Stimulated activated naive B cell treated with anti-CD40 and anti-IgM and Interleukin-4, amounts not matched to agents 10 μg/mL and 1 μg/mL and 100 μg/mL, for 72 hours (primary cell): ENCODE measurements around the gene TAP1.
"Not testable (repeated sequence)": the region's sequence is repeated elsewhere in the genome, so short reads cannot be mapped to it uniquely, and the experiment has no call there.

ENCODE experiments used
- ATAC-seq, 2 donors: fragments of 150-1000 bp; cut with Tn5 transposase; replicated peaks; 2 replicates each; pipeline ENCODE4 v1.10.0; 2021; ENCODE audit warnings: moderate library complexity in 1 of 2
- DNase-seq: peaks from one replicate; pipeline ENCODE4 v3.0.0; 2021
- H3K27ac Mint-ChIP-seq: one replicate; pipeline ENCODE4 v1.8.0; 2022; ENCODE audit warnings: mild to moderate bottlenecking, mixed read lengths
- H3K27me3 Mint-ChIP-seq, 2 donors: one replicate each; pipeline ENCODE4 v1.8.0; 2022; ENCODE audit warnings: mixed read lengths in 2 of 2
- H3K36me3 Mint-ChIP-seq, 2 donors: one replicate each; pipeline ENCODE4 v1.8.0; 2022; ENCODE audit warnings: mixed read lengths in 2 of 2, mild to moderate bottlenecking in 1 of 2
- H3K4me1 Mint-ChIP-seq, 2 donors: one replicate each; pipeline ENCODE4 v1.8.0; 2022; ENCODE audit warnings: mixed read lengths in 2 of 2, mild to moderate bottlenecking in 1 of 2
- H3K4me3 Mint-ChIP-seq, 2 donors: one replicate each; pipeline ENCODE4 v1.8.0; 2022; ENCODE audit warnings: mild to moderate bottlenecking in 2 of 2, mixed read lengths in 2 of 2, moderate library complexity in 1 of 2
- H3K9me3 Mint-ChIP-seq, 2 donors: one replicate each; pipeline ENCODE4 v1.8.0; 2022; ENCODE audit warnings: mixed read lengths in 2 of 2, mild to moderate bottlenecking in 1 of 2

Gene TAP1

DNA sequence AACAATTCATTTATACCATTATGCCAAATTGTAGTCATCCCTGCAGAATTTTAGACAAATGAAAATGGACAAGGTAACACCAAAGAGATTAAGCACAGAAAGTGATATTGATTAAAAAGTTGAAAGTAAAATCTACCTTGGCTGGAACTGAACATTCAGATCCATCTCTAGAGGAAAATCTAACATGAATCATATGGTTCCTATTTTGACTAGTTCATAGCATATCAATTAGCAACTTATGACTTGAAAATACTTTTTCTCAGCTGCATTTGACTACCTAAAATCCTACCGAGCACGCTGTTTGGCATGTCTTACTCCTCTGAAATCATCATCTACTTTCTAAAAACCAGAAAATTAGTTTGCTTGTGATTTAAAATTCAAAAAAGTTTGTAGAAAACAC, 23.1 kb upstream of the TAP1 start:
- Mint-ChIP-seq H3K9me3 (peaks cover 0 to 3% of the 10 kb centered on the region in 2 donors), H3K27me3 (peaks cover 7 to 15% of the 10 kb centered on the region in 2 donors), H3K36me3 (peaks cover 2 to 16% of the 10 kb centered on the region in 2 donors), H3K27ac (no peak overlapping the region), H3K4me3 (no peak overlapping the region), H3K4me1 (peaks cover 12 to 15% of the 10 kb centered on the region in 2 donors)
- DNase-seq, result no peak
- ATAC-seq, result no peak

DNA sequence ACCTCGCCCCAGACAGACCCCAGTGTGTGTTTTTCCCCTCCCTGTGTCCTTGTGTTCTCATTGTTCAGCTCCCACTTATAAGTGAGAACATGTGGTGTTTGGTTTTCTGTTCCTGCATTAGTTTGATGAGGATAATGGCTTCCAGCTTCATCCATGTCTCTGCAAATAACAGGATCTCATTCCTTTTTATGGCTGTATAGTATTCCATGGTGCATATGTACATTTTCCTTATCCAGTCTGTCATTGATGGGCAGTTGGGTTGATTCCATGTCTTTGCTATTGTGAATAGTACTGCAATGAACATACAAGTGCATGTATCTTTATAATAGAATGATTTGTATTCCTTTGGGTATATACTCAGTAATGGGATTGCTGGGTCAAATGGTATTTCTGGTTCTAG, 20.4 kb upstream of the TAP1 start:
- H3K9me3 Mint-ChIP-seq, result not testable (repeated sequence)

GRCh38 chr6:32868257-32868788, 14.8 kb upstream of the TAP1 start:
- peaks cover 0 to 3% of the 10 kb centered on the region in 2 donors for H3K9me3 Mint-ChIP-seq
- no peak overlapping the region for H3K27ac Mint-ChIP-seq
- no peaks in the 10 kb centered on the region for H3K27me3 Mint-ChIP-seq
- DNase-seq (peak; percentile 68), ATAC-seq (peak; percentile 72 to 77)
- H3K4me3 Mint-ChIP-seq, result no peak overlapping the region
- H3K36me3 Mint-ChIP-seq, result peaks cover 0 to 8% of the 10 kb centered on the region in 2 donors
- peaks cover 18 to 36% of the 10 kb centered on the region in 2 donors for H3K4me1 Mint-ChIP-seq

More for the DNA sequence above, 20.4 kb upstream of the TAP1 start:
- H3K27me3 Mint-ChIP-seq, H3K36me3 Mint-ChIP-seq, H3K4me3 Mint-ChIP-seq, H3K4me1 Mint-ChIP-seq, DNase-seq, ATAC-seq, H3K27ac Mint-ChIP-seq: not testable (repeated sequence)

GRCh38 chr6:32867554-32868256, 14.2 kb upstream of the TAP1 start:
- Mint-ChIP-seq H3K36me3 (peaks cover 0 to 6% of the 10 kb centered on the region in 2 donors), H3K4me3 (no peak overlapping the region), H3K27ac (peak overlapping the region; percentile 92), H3K4me1 (peaks cover 18 to 36% of the 10 kb centered on the region in 2 donors), H3K27me3 (no peaks in the 10 kb centered on the region), H3K9me3 (peaks cover 0 to 1% of the 10 kb centered on the region in 2 donors)
- DNase-seq, result no peak
- ATAC-seq, result peak; percentile 16 to 28

DNA sequence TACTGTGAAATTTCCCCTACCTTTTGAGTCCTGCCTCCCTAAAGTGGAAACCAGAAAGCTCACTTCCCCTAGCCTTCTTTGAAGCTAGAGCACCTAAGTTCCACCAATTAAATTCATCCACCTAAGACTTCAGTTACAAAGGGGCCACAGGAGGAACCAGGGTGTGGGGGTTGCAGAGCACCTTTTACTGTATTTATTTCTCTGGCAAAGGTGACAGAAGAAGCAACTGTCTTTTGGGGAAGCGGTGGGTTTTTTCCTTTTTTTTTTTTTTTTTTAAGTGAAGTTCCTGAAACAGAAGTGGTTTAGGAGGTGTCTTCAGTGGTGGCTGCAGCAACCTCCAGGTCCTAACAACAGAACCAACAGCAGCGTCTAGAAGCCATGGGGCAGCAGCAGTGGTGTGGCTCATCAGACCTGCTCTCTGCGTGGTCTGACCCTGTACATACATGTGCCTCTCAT, 13.5 kb upstream of the TAP1 start:
- Mint-ChIP-seq H3K4me3 (peak overlapping the region; percentile 35 to 60), H3K4me1 (peaks cover 18 to 36% of the 10 kb centered on the region in 2 donors), H3K36me3 (peaks cover under 1 to 4% of the 10 kb centered on the region in 2 donors), H3K27ac (peak overlapping the region; percentile 92), H3K9me3 (no peaks in the 10 kb centered on the region), H3K27me3 (no peaks in the 10 kb centered on the region)
- ATAC-seq (peak; percentile 78 to 81), DNase-seq (no peak)

DNA sequence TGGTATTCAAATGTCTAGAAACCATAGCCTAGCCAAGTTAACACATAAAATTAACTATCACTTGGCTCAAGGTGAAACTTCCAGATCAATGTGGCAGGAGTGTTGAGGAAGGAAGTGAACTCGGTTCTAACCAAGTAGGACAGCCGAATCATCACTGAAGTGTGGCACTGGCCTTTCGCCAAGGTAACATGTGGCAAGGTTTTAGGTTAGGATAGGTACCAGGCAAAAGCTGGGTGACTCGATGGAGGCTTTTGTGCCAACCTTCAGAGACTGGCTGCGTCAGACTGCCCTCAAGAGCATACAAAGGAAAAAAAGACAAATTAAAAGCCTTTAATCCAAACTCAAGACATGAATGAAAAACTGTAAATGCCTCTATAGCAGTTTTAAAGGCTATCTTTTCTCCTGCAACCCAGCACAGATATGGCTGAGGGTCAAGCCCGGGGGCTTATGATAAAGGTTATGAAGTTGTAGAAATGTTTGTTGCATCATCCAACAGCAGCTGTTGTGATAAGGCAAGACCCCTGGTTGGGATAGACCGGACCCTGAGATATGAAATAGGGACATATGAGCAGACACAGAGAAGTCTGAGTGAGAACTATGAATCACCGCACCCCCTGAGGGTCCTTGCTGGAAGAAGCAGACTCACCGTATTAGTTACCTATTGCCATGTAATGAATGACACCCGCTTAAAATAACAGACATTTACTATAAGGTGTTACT, 12.4 kb upstream of the TAP1 start:
- Mint-ChIP-seq H3K27me3 (no peaks in the 10 kb centered on the region), H3K9me3 (no peaks in the 10 kb centered on the region)
- ATAC-seq, result no peak

DNA sequence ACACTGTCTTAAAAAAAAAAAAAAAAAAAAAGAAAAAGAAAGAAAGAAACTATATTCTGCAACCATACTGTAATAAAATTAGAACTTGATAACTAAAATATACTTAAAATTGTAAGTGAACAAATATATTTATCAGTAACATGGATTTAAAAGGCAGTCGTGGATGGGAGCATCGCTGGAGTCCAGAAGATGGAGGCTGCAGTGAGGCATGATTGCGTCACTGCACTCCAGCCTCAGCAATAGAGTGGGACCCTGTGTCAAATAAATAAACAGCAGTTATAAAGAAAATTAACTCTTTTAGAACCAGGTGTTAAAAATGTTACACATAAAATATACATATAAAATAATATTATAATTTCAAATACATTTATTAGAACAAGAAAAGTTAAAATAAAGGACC, 9.2 kb upstream of the TAP1 start:
- Mint-ChIP-seq H3K9me3 (no peaks in the 10 kb centered on the region), H3K4me3 (no peak overlapping the region), H3K27me3 (no peaks in the 10 kb centered on the region), H3K4me1 (peaks cover 31 to 60% of the 10 kb centered on the region in 2 donors), H3K36me3 (peaks cover 31 to 37% of the 10 kb centered on the region in 2 donors), H3K27ac (no peak overlapping the region)
- no peak for DNase-seq
- ATAC-seq, result no peak

More for the DNA sequence above, 12.4 kb upstream of the TAP1 start:
- Mint-ChIP-seq H3K4me1 (peaks cover 22 to 40% of the 10 kb centered on the region in 2 donors), H3K36me3 (peaks cover 7 to 8% of the 10 kb centered on the region in 2 donors), H3K4me3 (no peak overlapping the region), H3K27ac (peak overlapping the region; percentile 67)
- DNase-seq, result no peak

- H3K27me3 Mint-ChIP-seq, result no peaks in the 10 kb centered on the region
- DNase-seq (no peak), ATAC-seq (no peak)
- H3K27ac Mint-ChIP-seq, result peak overlapping the region; percentile 77
- peaks cover 47 to 54% of the 10 kb centered on the region in 2 donors for H3K36me3 Mint-ChIP-seq
- peak overlapping the region in 1 of 2 donors; percentile 45 for H3K4me3 Mint-ChIP-seq
- H3K4me1 Mint-ChIP-seq, result peaks cover 31 to 54% of the 10 kb centered on the region in 2 donors
- no peaks in the 10 kb centered on the region for H3K9me3 Mint-ChIP-seq
These were observed 7.2 kb upstream of the TAP1 start for GRCh38 chr6:32860674-32861073.

DNA sequence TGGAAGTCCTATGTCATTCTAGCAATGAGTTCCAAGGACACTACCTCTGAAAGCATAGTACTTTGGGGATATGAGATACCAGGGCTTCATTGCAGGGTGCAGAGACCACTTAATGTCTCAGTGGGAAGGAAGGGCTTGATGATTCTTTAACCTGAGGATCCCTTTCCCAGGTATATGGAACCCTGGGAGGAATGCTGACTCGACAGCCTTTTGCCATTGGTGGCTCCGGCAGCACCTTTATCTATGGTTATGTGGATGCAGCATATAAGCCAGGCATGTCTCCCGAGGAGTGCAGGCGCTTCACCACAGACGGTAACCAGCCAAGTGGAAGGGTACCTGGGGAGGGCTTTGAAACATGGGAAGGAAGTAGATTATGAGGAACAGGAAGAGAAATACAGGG, 4.7 kb upstream of the TAP1 start:
- Mint-ChIP-seq H3K9me3 (no peaks in the 10 kb centered on the region), H3K4me1 (peaks cover 30 to 58% of the 10 kb centered on the region in 2 donors), H3K27ac (peak overlapping the region; percentile 75), H3K27me3 (no peaks in the 10 kb centered on the region), H3K36me3 (peaks cover 56 to 60% of the 10 kb centered on the region in 2 donors), H3K4me3 (no peak overlapping the region)
- ATAC-seq (no peak), DNase-seq (no peak)

DNA sequence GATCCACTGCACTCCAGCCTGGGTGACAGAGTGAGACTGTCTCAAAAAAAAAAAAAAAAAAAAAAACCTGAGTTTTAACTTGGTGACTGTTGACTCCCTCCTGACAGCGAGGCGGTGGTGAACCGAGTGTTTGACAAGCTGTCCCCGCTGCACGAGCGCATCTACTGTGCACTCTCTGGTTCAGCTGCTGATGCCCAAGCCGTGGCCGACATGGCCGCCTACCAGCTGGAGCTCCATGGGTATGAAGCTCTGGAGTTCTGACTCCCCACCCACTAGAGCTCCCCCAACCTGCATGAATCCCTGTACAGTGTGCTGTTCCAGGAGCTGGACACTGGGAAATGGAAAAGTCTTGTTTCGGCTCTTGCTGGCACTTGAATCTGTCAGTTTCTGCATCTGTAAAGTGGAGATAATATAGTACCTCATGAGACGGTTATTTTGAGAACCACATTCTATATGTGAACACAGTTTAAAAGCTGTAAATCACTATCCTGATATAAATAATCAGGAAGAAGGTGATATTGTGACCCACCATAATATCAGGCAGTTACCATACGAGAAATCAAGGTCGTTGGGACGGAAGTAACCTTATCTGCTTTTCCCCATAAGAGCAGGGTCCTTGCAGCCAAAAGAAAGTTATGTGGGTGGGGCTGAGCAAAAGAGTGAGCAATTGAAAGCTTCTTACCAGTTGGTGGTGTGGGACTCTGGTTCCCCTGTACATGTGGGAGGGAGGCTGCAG, 3.8 kb upstream of the TAP1 start:
- no peaks in the 10 kb centered on the region for H3K27me3 Mint-ChIP-seq
- peaks cover 64 to 68% of the 10 kb centered on the region in 2 donors for H3K36me3 Mint-ChIP-seq
- no peak for DNase-seq
- peaks cover 31 to 62% of the 10 kb centered on the region in 2 donors for H3K4me1 Mint-ChIP-seq
- ATAC-seq, result no peak
- no peak overlapping the region for H3K27ac Mint-ChIP-seq
- no peaks in the 10 kb centered on the region for H3K9me3 Mint-ChIP-seq
- H3K4me3 Mint-ChIP-seq, result no peak overlapping the region

GRCh38 chr6:32855467-32856174, 2.1 kb upstream of the TAP1 start:
- ATAC-seq (no peak), DNase-seq (no peak)
- peaks cover 38 to 73% of the 10 kb centered on the region in 2 donors for H3K4me1 Mint-ChIP-seq
- no peaks in the 10 kb centered on the region for H3K9me3 Mint-ChIP-seq
- no peaks in the 10 kb centered on the region for H3K27me3 Mint-ChIP-seq
- H3K4me3 Mint-ChIP-seq, result peak overlapping the region; percentile 94 to 100
- peak overlapping the region; percentile 89 for H3K27ac Mint-ChIP-seq
- H3K36me3 Mint-ChIP-seq, result peaks cover 70 to 76% of the 10 kb centered on the region in 2 donors

DNA sequence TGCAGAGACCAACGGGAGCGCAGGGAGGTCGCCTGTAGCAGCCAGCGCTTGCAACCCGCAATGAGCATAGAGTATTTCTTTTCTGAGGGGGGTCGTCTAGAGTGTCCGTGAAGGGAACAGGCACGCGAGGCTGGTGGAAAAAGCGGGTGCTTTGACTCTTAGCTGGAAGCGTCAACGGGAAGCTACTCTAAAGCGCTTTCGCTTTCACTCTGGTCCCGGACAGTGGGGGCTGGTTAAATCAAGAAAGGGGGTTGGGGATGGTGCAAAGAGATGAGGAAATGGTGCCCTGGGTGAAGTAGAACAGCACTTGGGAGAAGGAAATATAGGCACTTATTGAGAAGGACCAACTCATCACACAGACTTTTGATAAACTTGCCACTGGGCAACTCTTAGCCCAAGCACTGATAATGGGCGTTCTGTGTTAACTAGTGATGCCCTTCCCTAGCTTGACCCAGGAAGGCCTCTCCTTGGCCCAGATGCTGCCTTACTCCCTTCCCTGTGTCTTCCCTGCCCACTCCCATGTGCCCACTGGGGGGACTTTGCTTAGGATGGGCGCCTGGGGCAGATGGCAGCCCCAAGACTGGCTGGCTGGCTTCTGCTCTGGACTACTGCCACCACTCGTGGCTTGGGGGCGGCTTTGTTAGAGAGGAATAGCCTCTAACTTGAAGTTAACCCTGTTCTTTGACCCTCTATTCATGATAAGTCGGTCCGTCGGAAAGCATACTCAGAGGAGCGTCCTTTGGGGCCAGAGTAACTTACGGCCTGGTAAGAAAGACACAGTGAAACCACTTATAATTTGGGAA, 1.1 kb upstream of the TAP1 start:
- Mint-ChIP-seq H3K27me3 (no peaks in the 10 kb centered on the region), H3K27ac (peak overlapping the region; percentile 99), H3K4me1 (peaks cover 42 to 73% of the 10 kb centered on the region in 2 donors), H3K9me3 (peaks cover 0 to 2% of the 10 kb centered on the region in 2 donors), H3K4me3 (peak overlapping the region; percentile 94 to 100), H3K36me3 (peaks cover 74 to 79% of the 10 kb centered on the region in 2 donors)
- DNase-seq (no peak), ATAC-seq (peak; percentile 28 to 30)
